MM.1S (cell line): Measurements from ENCODE around the gene TSPEAR.

Experiments
- DNase-seq: peaks from one replicate; pipeline ENCODE4 v3.0.0-alpha.2; 2015
- H2AFZ ChIP-seq: fragments of 300-600 bp; sonication (generic); 2 replicates; pipeline ENCODE4 v1.6.0; 2016; ENCODE audit warnings: antibody characterized with exemption, low read length
- H3F3A ChIP-seq: fragments of 300-600 bp; sonication (generic); 2 replicates; pipeline ENCODE4 v1.6.1; 2016; ENCODE audit warnings: mild to moderate bottlenecking, antibody characterized with exemption, low read length, moderate library complexity, mixed read lengths; ENCODE audit not compliant: insufficient read depth
- H3K27ac ChIP-seq: fragments of 300-600 bp; sonication (generic); 2 replicates; pipeline ENCODE4 v1.5.1; 2016; ENCODE audit warnings: mild to moderate bottlenecking, low read length
- H3K27me3 ChIP-seq: fragments of 300-600 bp; sonication (generic); replicated peaks from 2 replicates; pipeline ENCODE4 v1.6.0; 2016; ENCODE audit warnings: low read length; ENCODE audit not compliant: insufficient read depth
- H3K36me3 ChIP-seq: fragments of 300-600 bp; sonication (generic); replicated peaks from 2 replicates; pipeline ENCODE4 v1.6.1; 2016; ENCODE audit warnings: mild to moderate bottlenecking, low read length, mixed read lengths; ENCODE audit not compliant: insufficient read depth
- H3K4me1 ChIP-seq: fragments of 300-600 bp; sonication (generic); 2 replicates; pipeline ENCODE4 v1.6.1; 2016; ENCODE audit warnings: low read length, mixed read lengths
- H3K4me2 ChIP-seq: fragments of 300-600 bp; sonication (generic); 2 replicates; pipeline ENCODE4 v1.6.0; 2016; ENCODE audit warnings: low read depth, low read length
- H3K4me3 ChIP-seq: fragments of 300-600 bp; sonication (generic); 2 replicates; pipeline ENCODE4 v1.5.1; 2016; ENCODE audit warnings: low read length, mixed read lengths
- H3K79me2 ChIP-seq: fragments of 300-600 bp; sonication (generic); 2 replicates; pipeline ENCODE4 v1.6.1; 2016; ENCODE audit warnings: mixed run types, low read length, mixed read lengths
- H3K9ac ChIP-seq: fragments of 300-600 bp; sonication (generic); 2 replicates; pipeline ENCODE4 v1.6.1; 2016; ENCODE audit warnings: low read length, mixed read lengths
- H3K9me2 ChIP-seq: fragments of 300-600 bp; sonication (generic); replicated peaks from 2 replicates; pipeline ENCODE4 v1.6.1; 2016; ENCODE audit warnings: mild to moderate bottlenecking, low read length, mixed read lengths; ENCODE audit not compliant: insufficient read depth
- H3K9me3 ChIP-seq: fragments of 300-600 bp; sonication (generic); replicated peaks from 2 replicates; pipeline ENCODE4 v1.6.1; 2016; ENCODE audit warnings: mild to moderate bottlenecking, low read length, mixed read lengths; ENCODE audit not compliant: insufficient read depth
- H4K20me1 ChIP-seq: fragments of 300-600 bp; sonication (generic); 2 replicates; pipeline ENCODE4 v1.6.1; 2016; ENCODE audit warnings: mild to moderate bottlenecking, low read length, moderate library complexity, mixed read lengths; ENCODE audit not compliant: insufficient read depth
- EZH2 ChIP-seq: fragments of 300-600 bp; sonication (generic); optimal IDR thresholded peaks from 2 replicates; pipeline ENCODE3; 2017; ENCODE audit warnings: low read depth, mild to moderate bottlenecking, antibody characterized with exemption, low read length, mixed read lengths
- EZH2phosphoT487 ChIP-seq: fragments of 300-600 bp; sonication (generic); IDR thresholded peaks from 2 replicates; pipeline ENCODE4 v1.6.1; 2018; ENCODE audit warnings: antibody characterized with exemption, low read length
- TF ChIP-seq, protein P1 (sequence below): fragments of 300-600 bp; sonication (generic); IDR thresholded peaks from 2 replicates; pipeline ENCODE4 v1.5.1; 2016; ENCODE audit warnings: antibody characterized with exemption, low read length, mixed read lengths

TSPEAR gene

GRCh38 chr21:44529011-44529421 is 182.4 kb downstream of the TSPEAR start:
- Histone ChIP-seq H3K4me2 (no peak overlapping the region), H3F3A (no peaks in the 10 kb centered on the region), H3K9me2 (no peaks in the 10 kb centered on the region), H3K9ac (no peak overlapping the region), H4K20me1 (no peaks in the 10 kb centered on the region), H3K9me3 (no peaks in the 10 kb centered on the region), H2AFZ (no peak overlapping the region), H3K4me1 (no peaks in the 10 kb centered on the region), H3K79me2 (no peaks in the 10 kb centered on the region), H3K36me3 (no peaks in the 10 kb centered on the region), H3K27me3 (peaks cover 96% of the 10 kb centered on the region), H3K27ac (no peak overlapping the region), H3K4me3 (no peak overlapping the region)
- no peak for DNase-seq
- TF ChIP-seq EZH2 (no peak), EZH2phosphoT487 (no peak)
- TF ChIP-seq, protein P1, sequence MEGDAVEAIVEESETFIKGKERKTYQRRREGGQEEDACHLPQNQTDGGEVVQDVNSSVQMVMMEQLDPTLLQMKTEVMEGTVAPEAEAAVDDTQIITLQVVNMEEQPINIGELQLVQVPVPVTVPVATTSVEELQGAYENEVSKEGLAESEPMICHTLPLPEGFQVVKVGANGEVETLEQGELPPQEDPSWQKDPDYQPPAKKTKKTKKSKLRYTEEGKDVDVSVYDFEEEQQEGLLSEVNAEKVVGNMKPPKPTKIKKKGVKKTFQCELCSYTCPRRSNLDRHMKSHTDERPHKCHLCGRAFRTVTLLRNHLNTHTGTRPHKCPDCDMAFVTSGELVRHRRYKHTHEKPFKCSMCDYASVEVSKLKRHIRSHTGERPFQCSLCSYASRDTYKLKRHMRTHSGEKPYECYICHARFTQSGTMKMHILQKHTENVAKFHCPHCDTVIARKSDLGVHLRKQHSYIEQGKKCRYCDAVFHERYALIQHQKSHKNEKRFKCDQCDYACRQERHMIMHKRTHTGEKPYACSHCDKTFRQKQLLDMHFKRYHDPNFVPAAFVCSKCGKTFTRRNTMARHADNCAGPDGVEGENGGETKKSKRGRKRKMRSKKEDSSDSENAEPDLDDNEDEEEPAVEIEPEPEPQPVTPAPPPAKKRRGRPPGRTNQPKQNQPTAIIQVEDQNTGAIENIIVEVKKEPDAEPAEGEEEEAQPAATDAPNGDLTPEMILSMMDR = no peak

GRCh38 chr21:44528634-44528995 is 182.8 kb downstream of the TSPEAR start:
- H3K79me2 ChIP-seq = no peaks in the 10 kb centered on the region
- no peaks in the 10 kb centered on the region for H3F3A ChIP-seq
- H3K27me3 ChIP-seq = peaks cover 100% of the 10 kb centered on the region
- H3K4me3 ChIP-seq = no peak overlapping the region
- no peaks in the 10 kb centered on the region for H3K9me3 ChIP-seq
- no peak overlapping the region for H3K9ac ChIP-seq
- TF ChIP-seq, protein P1 = no peak
- TF ChIP-seq EZH2phosphoT487 (no peak), EZH2 (no peak)
- no peak overlapping the region for H2AFZ ChIP-seq
- H3K27ac ChIP-seq = no peak overlapping the region
- H4K20me1 ChIP-seq = no peaks in the 10 kb centered on the region
- DNase-seq = no peak
- no peaks in the 10 kb centered on the region for H3K4me1 ChIP-seq
- no peaks in the 10 kb centered on the region for H3K36me3 ChIP-seq
- no peaks in the 10 kb centered on the region for H3K9me2 ChIP-seq
- H3K4me2 ChIP-seq = no peak overlapping the region

GRCh38 chr21:44527983-44528633 is 183.3 kb downstream of the TSPEAR start:
- Histone ChIP-seq H3K27ac (no peak overlapping the region), H3K79me2 (no peaks in the 10 kb centered on the region), H3K36me3 (no peaks in the 10 kb centered on the region), H3K9me3 (no peaks in the 10 kb centered on the region), H3K4me3 (no peak overlapping the region), H3K4me2 (no peak overlapping the region), H3K9me2 (no peaks in the 10 kb centered on the region), H2AFZ (no peak overlapping the region), H4K20me1 (no peaks in the 10 kb centered on the region), H3K4me1 (no peaks in the 10 kb centered on the region), H3F3A (no peaks in the 10 kb centered on the region), H3K9ac (no peak overlapping the region), H3K27me3 (peaks cover 100% of the 10 kb centered on the region)
- no peak for TF ChIP-seq EZH2phosphoT487
- TF ChIP-seq, protein P1 = no peak
- no peak for TF ChIP-seq EZH2
- no peak for DNase-seq
